Natural killer cell (primary cell): ENCODE data around the gene PIRT. TPM values are rescaled to one million over a fixed set of nuclear protein-coding genes. Genes with fewer than 3 reads are reported as not detected.

Source experiments
- ATAC-seq, 3 donors: fragments of 150-1000 bp in 2 of 3; fragments of 200-7000 bp in 1 of 3; cut with Tn5 transposase; 1 replicate in 1 of 3; 2 replicates in 2 of 3; pipeline ENCODE4 v1.10.0; 2021; ENCODE audit warnings: mild to moderate bottlenecking in 2 of 3, moderate library complexity in 2 of 3
- DNase-seq, 2 donors: peaks; one replicate each; pipeline versions ENCODE4 v3.0.0 to v3.0.0-alpha.2; 2013 to 2021; ENCODE audit warnings: mixed read lengths in 1 of 2
- H3K27ac ChIP-seq: one replicate; pipeline ENCODE4 v1.5.1; 2013; ENCODE audit warnings: mild to moderate bottlenecking, low read length
- H3K27me3 ChIP-seq: one replicate; pipeline ENCODE4 v1.6.1; 2013; ENCODE audit warnings: low read length; ENCODE audit not compliant: control insufficient read depth, insufficient read depth
- H3K36me3 ChIP-seq: one replicate; pipeline ENCODE4 v1.6.1; 2013; ENCODE audit warnings: low read length; ENCODE audit not compliant: control insufficient read depth, insufficient read depth
- H3K4me1 ChIP-seq: one replicate; pipeline ENCODE4 v1.6.1; 2013; ENCODE audit warnings: low read length; ENCODE audit not compliant: control insufficient read depth, insufficient read depth
- H3K4me3 ChIP-seq: one replicate; pipeline ENCODE4 v1.5.1; 2013; ENCODE audit warnings: low read length
- H3K9me3 ChIP-seq: one replicate; pipeline ENCODE4 v1.6.1; 2013; ENCODE audit warnings: low read length; ENCODE audit not compliant: control insufficient read depth, insufficient read depth
- H3K27ac Mint-ChIP-seq, 2 donors: one replicate each; pipeline ENCODE4 v1.8.0; 2022; ENCODE audit warnings: mild to moderate bottlenecking in 2 of 2, mixed read lengths in 2 of 2, moderate library complexity in 1 of 2
- H3K27me3 Mint-ChIP-seq, 2 donors: one replicate each; pipeline ENCODE4 v1.8.0; 2022; ENCODE audit warnings: low read depth in 2 of 2, mixed read lengths in 2 of 2
- H3K36me3 Mint-ChIP-seq: one replicate; pipeline ENCODE4 v1.8.0; 2022; ENCODE audit warnings: mixed read lengths
- H3K4me1 Mint-ChIP-seq, 2 donors: one replicate each; pipeline ENCODE4 v1.8.0; 2022; ENCODE audit warnings: mixed read lengths in 2 of 2
- H3K4me3 Mint-ChIP-seq: one replicate; pipeline ENCODE4 v1.8.0; 2022; ENCODE audit warnings: mild to moderate bottlenecking, moderate library complexity, mixed read lengths
- H3K9me3 Mint-ChIP-seq, 2 donors: one replicate each; pipeline ENCODE4 v1.8.0; 2022; ENCODE audit warnings: mixed read lengths in 2 of 2
- CTCF ChIP-seq: fragments of 200-600 bp; IDR thresholded peaks from one replicate; pipeline ENCODE4 v1.8.0; 2022; ENCODE audit warnings: antibody characterized with exemption
- WGBS: methylation state at CpG from one replicate; pipeline ENCODE4 v1.1.7; 2013; ENCODE audit warnings: missing lambda C conversion rate; ENCODE audit not compliant: insufficient coverage; 5-methylcytosine and 5-hydroxymethylcytosine counted together
- intact Hi-C: fragments of 100-400 bp; cut with micrococcal nuclease; formaldehyde crosslinking; loops from one replicate; pipeline ENCODE4 v1.14.2; 2022
- total RNA-seq, 4 donors: library from RNA; stranded (reverse); fragments of 120-200 nt in 1 of 4; gene quantifications; one replicate each; pipeline versions ENCODE4 v1.2.3 to v1.2.4, GENCODE V29; 2013 to 2022

Gene PIRT
- total RNA-seq: not detected
- not detected for total RNA-seq (2013)

GRCh38 chr17:10837921-10838320 lies at the start of gene PIRT:
TSS of gene PIRT (minus strand) at chr17:10838087. CDS start at chr17:10825645, 12,442 bp downstream.
- Histone ChIP-seq H3K4me3 (no peak within 1 kb of the TSS), H3K27me3 (no peaks in the 10 kb centered on the region), H3K27ac (no peak within 1 kb of the TSS), H3K9me3 (no peaks in the 10 kb centered on the region), H3K4me1 (no peaks in the 10 kb centered on the region), H3K36me3 (no peaks in the 10 kb centered on the region)
- TF ChIP-seq CTCF: no peak
- ATAC-seq: no peak
- no peaks in the 10 kb centered on the region for H3K36me3 Mint-ChIP-seq
- H3K9me3 Mint-ChIP-seq: no peaks in the 10 kb centered on the region
- H3K27ac Mint-ChIP-seq: no peak within 1 kb of the TSS
- no peak for DNase-seq
- H3K4me3 Mint-ChIP-seq: no peak within 1 kb of the TSS
- intact Hi-C loops: no loop called here
- H3K27me3 Mint-ChIP-seq: no peaks in the 10 kb centered on the region
- no peaks in the 10 kb centered on the region for H3K4me1 Mint-ChIP-seq
- WGBS: 76% methylated on average over 8 of the region's 8 CpGs

DNA sequence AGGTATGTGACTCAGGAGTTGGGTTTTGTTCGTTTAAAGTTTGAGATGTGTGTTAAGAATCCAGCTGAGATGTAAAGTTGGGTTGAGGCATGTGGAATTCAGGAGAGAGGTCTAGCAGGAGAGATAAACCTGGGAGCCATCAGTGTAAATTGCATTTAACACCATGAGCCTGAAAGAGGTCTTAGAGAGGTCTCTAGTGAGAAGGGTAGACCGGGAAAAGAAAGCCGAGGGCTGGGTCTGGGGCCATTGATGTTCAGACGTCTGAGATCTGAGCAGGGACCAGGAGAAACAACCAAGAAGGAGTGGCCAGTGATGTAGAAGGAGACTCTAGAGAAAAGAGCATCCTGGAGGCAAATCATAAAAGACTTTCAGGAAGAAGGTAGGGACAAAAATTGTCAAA lies 44.1 kb upstream of the PIRT start:
- WGBS: 43% methylated on average over 4 of the region's 4 CpGs
- peaks cover 9 to 19% of the 10 kb centered on the region in 2 donors for H3K27me3 Mint-ChIP-seq
- no peak overlapping the region for H3K4me3 Mint-ChIP-seq
- ATAC-seq: no peak
- Histone ChIP-seq H3K27me3 (peaks cover 3% of the 10 kb centered on the region), H3K9me3 (no peaks in the 10 kb centered on the region), H3K4me3 (no peak overlapping the region), H3K36me3 (no peaks in the 10 kb centered on the region), H3K27ac (no peak overlapping the region), H3K4me1 (no peaks in the 10 kb centered on the region)
- no peak for DNase-seq
- H3K9me3 Mint-ChIP-seq: no peaks in the 10 kb centered on the region
- intact Hi-C loops: no loop called here
- no peak for TF ChIP-seq CTCF
- no peaks in the 10 kb centered on the region for H3K4me1 Mint-ChIP-seq
- no peaks in the 10 kb centered on the region for H3K36me3 Mint-ChIP-seq
- no peak overlapping the region for H3K27ac Mint-ChIP-seq

GRCh38 chr17:10879190-10879836 lies 41.4 kb upstream of the PIRT start:
- Histone ChIP-seq H3K27ac (no peak overlapping the region), H3K27me3 (peaks cover 3% of the 10 kb centered on the region), H3K36me3 (no peaks in the 10 kb centered on the region), H3K4me3 (no peak overlapping the region), H3K4me1 (no peaks in the 10 kb centered on the region), H3K9me3 (no peaks in the 10 kb centered on the region)
- H3K4me1 Mint-ChIP-seq: no peaks in the 10 kb centered on the region
- no peak overlapping the region for H3K27ac Mint-ChIP-seq
- H3K36me3 Mint-ChIP-seq: no peaks in the 10 kb centered on the region
- intact Hi-C loops: no loop called here
- no peak overlapping the region for H3K4me3 Mint-ChIP-seq
- 23% methylated on average over 9 of the region's 9 CpGs for WGBS
- H3K9me3 Mint-ChIP-seq: no peaks in the 10 kb centered on the region
- no peak for TF ChIP-seq CTCF
- DNase-seq: no peak
- ATAC-seq: no peak
- peaks cover 6 to 23% of the 10 kb centered on the region in 2 donors for H3K27me3 Mint-ChIP-seq
